Parathyroid adenoma (tissue), 2 donors: ENCODE measurements around the gene FAM53A.

Experiments
- H2AFZ ChIP-seq: fragments of 300-600 bp; sonication (generic); one replicate; pipeline ENCODE4 v1.7.0; 2017; ENCODE audit warnings: antibody characterized with exemption, mild to moderate bottlenecking
- H3K27ac ChIP-seq: fragments of 300-600 bp; sonication (generic); one replicate; pipeline ENCODE4 v1.7.0; 2017
- H3K27me3 ChIP-seq: fragments of 300-600 bp; sonication (generic); one replicate; pipeline ENCODE4 v1.7.0; 2017; ENCODE audit warnings: low read length; ENCODE audit not compliant: control insufficient read depth, insufficient read depth
- H3K36me3 ChIP-seq: fragments of 300-600 bp; sonication (generic); one replicate; pipeline ENCODE4 v1.7.0; 2017; ENCODE audit warnings: low read length; ENCODE audit not compliant: control insufficient read depth, insufficient read depth
- H3K4me1 ChIP-seq: fragments of 300-600 bp; sonication (generic); one replicate; pipeline ENCODE4 v1.7.0; 2017; ENCODE audit warnings: control low read depth
- H3K4me2 ChIP-seq: fragments of 300-600 bp; sonication (generic); one replicate; pipeline ENCODE4 v1.7.0; 2017; ENCODE audit warnings: low read length
- H3K4me3 ChIP-seq: fragments of 300-600 bp; sonication (generic); one replicate; pipeline ENCODE4 v1.7.0; 2017; ENCODE audit warnings: low read depth, low read length
- H3K79me2 ChIP-seq: fragments of 300-600 bp; sonication (generic); one replicate; pipeline ENCODE4 v1.7.0; 2017; ENCODE audit warnings: control low read depth
- H3K9ac ChIP-seq: fragments of 300-600 bp; sonication (generic); one replicate; pipeline ENCODE4 v1.7.0; 2017; ENCODE audit warnings: mild to moderate bottlenecking
- H3K9me3 ChIP-seq: fragments of 300-600 bp; sonication (generic); one replicate; pipeline ENCODE4 v1.7.0; 2017; ENCODE audit warnings: low read length; ENCODE audit not compliant: control insufficient read depth
- CTCF ChIP-seq: fragments of 300-600 bp; sonication (generic); IDR thresholded peaks from one replicate; pipeline ENCODE4 v1.7.0; 2017; ENCODE audit warnings: antibody characterized with exemption, mild to moderate bottlenecking
- donor health status: primary hyperparathyroidism.

Gene FAM53A

GRCh38 chr4:1715002-1715758, 31.1 kb upstream of the FAM53A start:
- no peak overlapping the region for H3K4me2 ChIP-seq
- H3K4me3 ChIP-seq, result no peak overlapping the region
- H3K27me3 ChIP-seq, result no peaks in the 10 kb centered on the region
- H2AFZ ChIP-seq, result no peak overlapping the region
- no peak overlapping the region for H3K9ac ChIP-seq
- TF ChIP-seq CTCF, result no peak
- no peaks in the 10 kb centered on the region for H3K9me3 ChIP-seq
- H3K36me3 ChIP-seq, result no peaks in the 10 kb centered on the region
- peaks cover 6% of the 10 kb centered on the region for H3K79me2 ChIP-seq
- no peaks in the 10 kb centered on the region for H3K4me1 ChIP-seq
- no peak overlapping the region for H3K27ac ChIP-seq

- Histone ChIP-seq H3K4me1 (no peaks in the 10 kb centered on the region), H3K27me3 (no peaks in the 10 kb centered on the region), H3K9ac (no peak overlapping the region), H2AFZ (no peak overlapping the region), H3K4me2 (no peak overlapping the region), H3K79me2 (peaks cover 12% of the 10 kb centered on the region), H3K4me3 (no peak overlapping the region), H3K27ac (no peak overlapping the region), H3K36me3 (no peaks in the 10 kb centered on the region), H3K9me3 (no peaks in the 10 kb centered on the region)
- no peak for TF ChIP-seq CTCF
Observed at GRCh38 chr4:1714303-1715001, 30.3 kb upstream of the FAM53A start.

GRCh38 chr4:1713003-1713851, 29.1 kb upstream of the FAM53A start:
- H3K9me3 ChIP-seq, result no peaks in the 10 kb centered on the region
- peak overlapping the region; percentile 86 for H2AFZ ChIP-seq
- peak overlapping the region; percentile 78 for H3K4me2 ChIP-seq
- no peaks in the 10 kb centered on the region for H3K4me1 ChIP-seq
- H3K9ac ChIP-seq, result no peak overlapping the region
- peak overlapping the region; percentile 77 for H3K4me3 ChIP-seq
- H3K36me3 ChIP-seq, result no peaks in the 10 kb centered on the region
- TF ChIP-seq CTCF, result no peak
- H3K27ac ChIP-seq, result peak overlapping the region; percentile 97
- peaks cover 9% of the 10 kb centered on the region for H3K79me2 ChIP-seq
- no peaks in the 10 kb centered on the region for H3K27me3 ChIP-seq

GRCh38 chr4:1712216-1713002, 28.3 kb upstream of the FAM53A start, which contains the start of gene SLBP:
TSS of gene SLBP (minus strand) at chr4:1712319. CDS start at chr4:1712188, 131 bp downstream.
- Histone ChIP-seq H3K4me2 (peak within 1 kb of the TSS; percentile 97), H3K9me3 (no peaks in the 10 kb centered on the region), H3K4me1 (no peaks in the 10 kb centered on the region), H3K4me3 (peak within 1 kb of the TSS; percentile 77), H3K36me3 (no peaks in the 10 kb centered on the region), H3K27ac (peak within 1 kb of the TSS; percentile 97), H2AFZ (peak within 1 kb of the TSS; percentile 86), H3K9ac (peak within 1 kb of the TSS; percentile 72), H3K27me3 (no peaks in the 10 kb centered on the region), H3K79me2 (peaks cover 9% of the 10 kb centered on the region)
- no peak for TF ChIP-seq CTCF
